OCI-LY7 (cell line): Measurements from ENCODE around the gene NQO1. TPM values are rescaled to one million over a fixed set of nuclear protein-coding genes. Genes with fewer than 3 reads are reported as not detected.

ENCODE experiments used
- BruUV-seq: library from RNA; stranded (reverse); fragments of 400-500 nt; replicated peaks from 2 replicates; lab custom pipeline; 2021; lab: Mats Ljungman, UMichigan
- CTCF ChIA-PET: fragments of 300-600 bp; sonication (Branson Sonifier 250); formaldehyde crosslinking; loops from one replicate; lab custom pipeline; 2022; ENCODE audit warnings: antibody characterized with exemption; ENCODE audit not compliant: unreplicated experiment; lab: Charles Lee
- POLR2A ChIA-PET: fragments of 300-600 bp; sonication (Branson Sonifier 250); formaldehyde crosslinking; loops from one replicate; lab custom pipeline; 2022; ENCODE audit warnings: antibody characterized with exemption; lab: Charles Lee
- DNase-seq: peaks from one replicate; pipeline ENCODE4 v3.0.0-alpha.2; 2015; ENCODE audit warnings: low spot score
- H2AFZ ChIP-seq: fragments of 200-600 bp; sonication (generic), shearing (Covaris generic); 2 replicates; pipeline ENCODE4 v1.6.1; 2014; ENCODE audit warnings: mild to moderate bottlenecking, antibody characterized with exemption, low read length, moderate library complexity
- H3K27ac ChIP-seq: fragments of 200-600 bp; sonication (generic); 2 replicates; pipeline ENCODE4 v1.5.1; 2014; ENCODE audit warnings: mixed run types, low read depth, mild to moderate bottlenecking, moderate library complexity, low read length, inconsistent platforms; ENCODE audit not compliant: poor library complexity, severe bottlenecking
- H3K36me3 ChIP-seq: fragments of 200-600 bp; sonication (generic); 2 replicates; pipeline ENCODE4 v1.6.1; 2014; ENCODE audit warnings: mild to moderate bottlenecking, antibody characterized with exemption, low read length, moderate library complexity, mixed read lengths; ENCODE audit not compliant: insufficient read depth
- H3K4me1 ChIP-seq: fragments of 200-600 bp; sonication (generic); 2 replicates; pipeline ENCODE4 v1.5.1; 2014; ENCODE audit warnings: mild to moderate bottlenecking, low read length; ENCODE audit not compliant: insufficient read depth, poor library complexity, severe bottlenecking
- H3K4me2 ChIP-seq: fragments of 200-600 bp; sonication (generic); 2 replicates; pipeline ENCODE4 v1.6.1; 2014; ENCODE audit warnings: mild to moderate bottlenecking, low read length
- H3K4me3 ChIP-seq: fragments of 200-600 bp; sonication (generic); 2 replicates; pipeline ENCODE4 v1.5.1; 2014; ENCODE audit warnings: mild to moderate bottlenecking, low read depth, low read length; ENCODE audit not compliant: poor library complexity, severe bottlenecking
- H3K79me2 ChIP-seq: fragments of 200-600 bp; sonication (generic); 2 replicates; pipeline ENCODE4 v1.6.1; 2016; ENCODE audit warnings: low read depth, mild to moderate bottlenecking, low read length, moderate library complexity, mixed read lengths; ENCODE audit not compliant: insufficient read depth
- H3K9me2 ChIP-seq: fragments of 200-600 bp; sonication (generic); 2 replicates; pipeline ENCODE4 v1.6.1; 2016; ENCODE audit warnings: mild to moderate bottlenecking, low read length, mixed read lengths; ENCODE audit not compliant: insufficient read depth
- H3K9me3 ChIP-seq: fragments of 200-600 bp; sonication (generic); 2 replicates; pipeline ENCODE4 v1.6.1; 2014; ENCODE audit warnings: mild to moderate bottlenecking, mixed run types, low read length, mixed read lengths
- H4K20me1 ChIP-seq: fragments of 200-600 bp; sonication (generic); 2 replicates; pipeline ENCODE4 v1.6.1; 2014; ENCODE audit warnings: mild to moderate bottlenecking, antibody characterized with exemption, low read length, moderate library complexity, mixed read lengths; ENCODE audit not compliant: insufficient read depth
- CTCF ChIP-seq: fragments of 200-600 bp; sonication (generic); conservative IDR thresholded peaks from 2 replicates; pipeline ENCODE4 v1.5.1; 2014; ENCODE audit warnings: mild to moderate bottlenecking, antibody characterized with exemption, low read length, moderate library complexity, mixed read lengths
- EZH2phosphoT487 ChIP-seq: fragments of 200-600 bp; sonication (generic); IDR thresholded peaks from 2 replicates; pipeline ENCODE4 v1.6.1; 2018; ENCODE audit warnings: low read depth, borderline replicate concordance, mild to moderate bottlenecking, mixed run types, antibody characterized with exemption, low read length, moderate library complexity, mixed read lengths
- intact Hi-C: fragments of 100-400 bp; cut with micrococcal nuclease; formaldehyde crosslinking; loops from one replicate; pipeline ENCODE4 v1.10.0; 2022; ENCODE audit not compliant: unreplicated experiment
- total RNA-seq, 2 experiments: library from RNA; depleted of rRNA in 1 of 2; stranded (reverse); fragments of >200 nt in 1 of 2; shearing (Covaris generic) in 1 of 2; gene quantifications; 2 replicates each; pipeline ENCODE4 v1.2.3, GENCODE V29; 2014 to 2022

NQO1 gene
- total RNA-seq, 2 experiments from 2014 or later = 3.2 to 4.1 TPM

- ChIA-PET CTCF (no interaction called here), POLR2A (no interaction called here)
- H3K4me3 ChIP-seq = no peak overlapping the region
- DNase-seq = no peak
- H4K20me1 ChIP-seq = no peaks in the 10 kb centered on the region
- H3K9me2 ChIP-seq = no peaks in the 10 kb centered on the region
- no peak overlapping the region for H3K27ac ChIP-seq
- TF ChIP-seq CTCF = no peak
- TF ChIP-seq EZH2phosphoT487 = no peak
- H2AFZ ChIP-seq = no peak overlapping the region
- H3K4me2 ChIP-seq = no peak overlapping the region
- no peaks in the 10 kb centered on the region for H3K4me1 ChIP-seq
- H3K79me2 ChIP-seq = no peaks in the 10 kb centered on the region
- H3K36me3 ChIP-seq = peaks cover 46% of the 10 kb centered on the region
- no peaks in the 10 kb centered on the region for H3K9me3 ChIP-seq
- intact Hi-C loops = no loop called here
- no TSS peak for BruUV-seq
These were observed 53.9 kb downstream of the NQO1 start for GRCh38 chr16:69672315-69672997.

GRCh38 chr16:69669577-69669976 lies 56.8 kb downstream of the NQO1 start:
- H3K4me3 ChIP-seq = no peak overlapping the region
- H3K79me2 ChIP-seq = no peaks in the 10 kb centered on the region
- ChIA-PET CTCF (no interaction called here), POLR2A (interaction anchor here (1.0 to 1.2 kb wide), 2 partner anchors 9 to 17 kb away, joined by 3 to 9 read pairs; no protein-coding TSS in a partner anchor)
- H3K4me1 ChIP-seq = no peaks in the 10 kb centered on the region
- H3K27ac ChIP-seq = no peak overlapping the region
- H3K9me2 ChIP-seq = no peaks in the 10 kb centered on the region
- H4K20me1 ChIP-seq = no peaks in the 10 kb centered on the region
- no peak overlapping the region for H3K4me2 ChIP-seq
- H3K36me3 ChIP-seq = peaks cover 25% of the 10 kb centered on the region
- intact Hi-C loops = no loop called here
- BruUV-seq = no TSS peak
- no peak for TF ChIP-seq EZH2phosphoT487
- no peak for TF ChIP-seq CTCF
- H2AFZ ChIP-seq = no peak overlapping the region
- H3K9me3 ChIP-seq = no peaks in the 10 kb centered on the region
- no peak for DNase-seq

DNA sequence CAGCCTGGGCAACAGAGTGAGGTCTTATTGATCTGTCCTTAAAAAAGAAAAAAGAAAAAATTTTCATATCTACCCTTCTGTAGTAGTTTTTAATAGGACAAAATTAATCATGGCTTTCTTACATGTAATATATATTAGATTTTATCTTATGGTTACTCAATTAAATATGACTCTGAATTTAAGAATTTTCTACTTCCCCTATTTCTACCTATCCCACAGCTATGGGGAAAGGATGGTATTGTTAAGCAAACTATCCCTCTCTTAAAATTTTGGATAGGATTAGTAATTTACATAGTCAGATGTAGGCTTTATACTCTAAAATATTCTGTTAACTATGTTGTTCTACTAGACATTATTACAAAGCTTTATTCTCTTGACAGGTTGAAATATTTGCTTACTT lies 62.5 kb downstream of the NQO1 start:
- POLR2A ChIA-PET = interaction anchor here (1.0 to 1.4 kb wide), 2 partner anchors 11 kb away, joined by 4 to 6 read pairs; no protein-coding TSS in a partner anchor
- BruUV-seq = no TSS peak
- intact Hi-C loops = no loop called here

More for the DNA sequence above, 62.5 kb downstream of the NQO1 start:
- Histone ChIP-seq H3K9me2 (no peaks in the 10 kb centered on the region), H2AFZ (no peak overlapping the region), H3K4me2 (no peak overlapping the region), H3K4me3 (no peak overlapping the region), H3K9me3 (no peaks in the 10 kb centered on the region), H3K27ac (no peak overlapping the region), H3K4me1 (no peaks in the 10 kb centered on the region), H3K79me2 (no peaks in the 10 kb centered on the region), H4K20me1 (no peaks in the 10 kb centered on the region), H3K36me3 (peaks cover 25% of the 10 kb centered on the region)
- CTCF ChIA-PET = no interaction called here
- DNase-seq = no peak
- no peak for TF ChIP-seq CTCF
- no peak for TF ChIP-seq EZH2phosphoT487
